ENCODE measurements around the gene NOL12. TPM values are rescaled to one million over a fixed set of nuclear protein-coding genes. Genes with fewer than 3 reads are reported as not detected.

NOL12 gene
- total RNA-seq, 1 donor from 2014 or later, result 28.2 TPM

DNA sequence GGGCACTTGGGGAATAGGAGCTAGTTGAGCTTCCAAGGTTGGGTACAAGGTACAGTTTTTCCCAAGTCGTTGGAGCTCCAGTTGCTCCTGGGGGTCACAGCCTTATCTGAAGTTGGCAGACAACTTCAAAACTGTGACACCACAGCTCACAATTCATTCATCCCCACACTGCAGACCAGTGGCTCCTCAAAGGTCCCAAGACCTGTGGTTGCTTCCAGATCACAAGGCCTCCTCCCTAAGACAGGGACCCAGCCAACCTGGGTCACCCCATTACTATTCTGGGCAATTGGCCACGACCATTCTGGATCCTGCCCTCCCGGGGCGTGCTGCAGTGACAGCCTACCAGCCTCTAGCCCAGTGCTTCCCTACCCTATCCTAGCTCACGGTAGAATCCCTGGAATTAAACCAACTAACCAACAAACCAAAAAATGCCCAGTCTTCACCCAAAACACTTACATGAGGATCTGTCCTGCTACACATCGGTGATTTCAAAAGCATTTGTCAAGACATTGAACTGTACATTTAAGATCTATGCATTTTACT is 28.5 kb upstream of the NOL12 start:
- H3K27me3 ChIP-seq, result no peaks in the 10 kb centered on the region
- peaks cover 0 to 19% of the 10 kb centered on the region in 2 donors for H3K36me3 ChIP-seq
- DNase-seq (ENCODE audit: extremely low spot score in 2 of 2), result no peak
- no peak for TF ChIP-seq POLR2AphosphoS5 (IDR thresholded peaks at IDR 0.05; ENCODE audit: insufficient read depth in 1 of 2, low read depth in 1 of 2)
- no peak for TF ChIP-seq POLR2A (IDR thresholded peaks at IDR 0.05)
- TF ChIP-seq, protein P1, sequence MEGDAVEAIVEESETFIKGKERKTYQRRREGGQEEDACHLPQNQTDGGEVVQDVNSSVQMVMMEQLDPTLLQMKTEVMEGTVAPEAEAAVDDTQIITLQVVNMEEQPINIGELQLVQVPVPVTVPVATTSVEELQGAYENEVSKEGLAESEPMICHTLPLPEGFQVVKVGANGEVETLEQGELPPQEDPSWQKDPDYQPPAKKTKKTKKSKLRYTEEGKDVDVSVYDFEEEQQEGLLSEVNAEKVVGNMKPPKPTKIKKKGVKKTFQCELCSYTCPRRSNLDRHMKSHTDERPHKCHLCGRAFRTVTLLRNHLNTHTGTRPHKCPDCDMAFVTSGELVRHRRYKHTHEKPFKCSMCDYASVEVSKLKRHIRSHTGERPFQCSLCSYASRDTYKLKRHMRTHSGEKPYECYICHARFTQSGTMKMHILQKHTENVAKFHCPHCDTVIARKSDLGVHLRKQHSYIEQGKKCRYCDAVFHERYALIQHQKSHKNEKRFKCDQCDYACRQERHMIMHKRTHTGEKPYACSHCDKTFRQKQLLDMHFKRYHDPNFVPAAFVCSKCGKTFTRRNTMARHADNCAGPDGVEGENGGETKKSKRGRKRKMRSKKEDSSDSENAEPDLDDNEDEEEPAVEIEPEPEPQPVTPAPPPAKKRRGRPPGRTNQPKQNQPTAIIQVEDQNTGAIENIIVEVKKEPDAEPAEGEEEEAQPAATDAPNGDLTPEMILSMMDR (IDR thresholded peaks at IDR 0.05), result no peak
- peak overlapping the region; percentile 46 to 85 for H3K4me3 ChIP-seq
- peak overlapping the region; percentile 74 for H3K27ac ChIP-seq
- intact Hi-C loops (cut with DNase I), result no loop called here
- no peaks in the 10 kb centered on the region for H3K9me3 ChIP-seq
- peaks cover 44% of the 10 kb centered on the region for H3K4me1 ChIP-seq

DNA sequence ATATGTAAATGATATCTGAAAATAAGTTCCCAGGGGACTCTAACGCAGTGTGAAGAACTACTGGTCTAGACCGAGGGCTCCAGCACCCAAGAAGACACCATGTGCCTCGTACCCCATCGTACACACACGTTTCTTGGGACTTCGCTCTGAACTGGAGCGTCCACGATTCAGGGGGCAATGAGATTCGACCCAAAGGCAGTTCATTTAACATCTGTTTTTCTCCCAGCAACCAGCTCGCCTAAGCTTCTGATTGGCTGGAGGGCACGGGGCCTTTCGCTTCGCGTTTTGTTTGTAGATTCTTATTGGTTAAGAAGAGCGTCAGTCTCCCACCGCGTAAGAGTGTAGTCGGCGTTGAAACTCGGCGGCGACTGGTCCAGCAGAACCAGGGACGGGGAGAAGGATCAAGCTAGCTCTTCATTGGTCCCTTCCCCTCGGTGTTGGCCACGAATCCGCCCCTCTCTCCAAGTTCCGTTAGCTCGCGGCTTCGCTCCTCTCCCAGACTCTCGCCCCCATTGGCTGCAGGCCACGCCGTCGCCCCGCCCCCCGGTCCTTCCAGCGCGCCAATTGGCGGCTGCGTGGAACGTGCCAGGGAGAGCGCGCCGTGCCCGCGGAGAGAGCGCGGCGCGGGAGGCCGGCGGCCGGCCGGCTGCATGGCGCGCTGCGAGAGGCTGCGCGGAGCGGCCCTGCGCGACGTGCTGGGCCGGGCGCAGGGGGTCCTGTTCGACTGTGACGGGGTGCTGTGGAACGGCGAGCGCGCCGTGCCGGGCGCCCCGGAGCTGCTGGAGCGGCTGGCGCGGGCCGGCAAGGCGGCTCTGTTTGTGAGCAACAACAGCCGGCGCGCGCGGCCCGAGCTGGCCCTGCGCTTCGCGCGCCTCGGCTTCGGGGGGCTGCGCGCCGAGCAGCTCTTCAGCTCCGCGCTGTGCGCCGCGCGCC is 27.7 kb upstream of the NOL12 start, which contains the start of gene PDXP:
TSS of gene PDXP (plus strand) at position 591 of the 933 bp plus-strand sequence. CDS start at position 651, 60 bp downstream.
- Histone ChIP-seq H3K27ac (peak within 1 kb of the TSS; percentile 74), H3K4me1 (peaks cover 45% of the 10 kb centered on the region), H3K36me3 (peaks cover 0 to 13% of the 10 kb centered on the region in 2 donors), H3K9me3 (no peaks in the 10 kb centered on the region), H3K27me3 (no peaks in the 10 kb centered on the region), H3K4me3 (peak within 1 kb of the TSS; percentile 46 to 85)
- TF ChIP-seq POLR2A (IDR thresholded peaks at IDR 0.05) (peak in 1 of 2 donors; percentile 59), POLR2AphosphoS5 (IDR thresholded peaks at IDR 0.05; ENCODE audit: insufficient read depth in 1 of 2, low read depth in 1 of 2) (peak; percentile 63 to 68)
- TF ChIP-seq, protein P1 (IDR thresholded peaks at IDR 0.05), result no peak
- peak in 1 of 2 donors; percentile 100 for DNase-seq (ENCODE audit: extremely low spot score in 2 of 2)
- intact Hi-C loops (cut with DNase I), result no loop called here

DNA sequence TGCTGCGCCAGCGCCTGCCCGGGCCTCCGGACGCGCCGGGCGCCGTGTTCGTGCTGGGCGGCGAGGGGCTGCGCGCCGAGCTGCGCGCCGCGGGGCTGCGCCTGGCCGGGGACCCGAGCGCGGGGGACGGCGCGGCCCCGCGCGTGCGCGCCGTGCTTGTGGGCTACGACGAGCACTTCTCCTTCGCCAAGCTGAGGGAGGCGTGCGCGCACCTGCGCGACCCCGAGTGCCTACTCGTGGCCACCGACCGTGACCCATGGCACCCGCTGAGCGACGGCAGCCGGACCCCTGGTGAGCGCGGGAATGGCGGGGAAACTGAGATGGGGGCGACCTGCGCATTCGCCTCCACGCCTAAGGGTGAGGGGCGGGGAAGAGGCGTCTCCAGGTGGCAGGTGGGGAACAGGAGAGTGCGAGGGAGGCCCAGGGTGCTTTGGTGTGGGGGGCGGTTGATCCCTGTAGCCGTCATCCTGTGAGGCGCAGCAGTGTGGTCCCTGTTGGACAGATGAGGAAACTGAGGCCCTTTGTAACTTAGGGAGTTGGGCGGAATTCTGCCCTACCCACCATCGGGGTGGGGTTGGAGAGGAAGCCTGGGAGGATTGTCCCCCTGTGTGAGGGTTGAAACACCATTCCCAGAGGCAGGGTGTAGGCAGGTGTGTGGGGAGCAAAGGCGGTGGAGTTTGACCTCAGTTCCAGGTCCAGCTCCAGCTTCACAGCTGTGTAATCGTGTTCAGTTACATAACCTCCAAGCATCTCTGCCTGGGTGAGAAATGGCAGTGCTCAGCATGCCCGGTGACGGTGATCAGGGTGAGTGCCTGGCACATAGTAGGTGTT is 26.9 kb upstream of the NOL12 start:
- intact Hi-C loops (cut with DNase I), result no loop called here
- DNase-seq (ENCODE audit: extremely low spot score in 2 of 2), result no peak
- H3K4me1 ChIP-seq, result peaks cover 45% of the 10 kb centered on the region

DNA sequence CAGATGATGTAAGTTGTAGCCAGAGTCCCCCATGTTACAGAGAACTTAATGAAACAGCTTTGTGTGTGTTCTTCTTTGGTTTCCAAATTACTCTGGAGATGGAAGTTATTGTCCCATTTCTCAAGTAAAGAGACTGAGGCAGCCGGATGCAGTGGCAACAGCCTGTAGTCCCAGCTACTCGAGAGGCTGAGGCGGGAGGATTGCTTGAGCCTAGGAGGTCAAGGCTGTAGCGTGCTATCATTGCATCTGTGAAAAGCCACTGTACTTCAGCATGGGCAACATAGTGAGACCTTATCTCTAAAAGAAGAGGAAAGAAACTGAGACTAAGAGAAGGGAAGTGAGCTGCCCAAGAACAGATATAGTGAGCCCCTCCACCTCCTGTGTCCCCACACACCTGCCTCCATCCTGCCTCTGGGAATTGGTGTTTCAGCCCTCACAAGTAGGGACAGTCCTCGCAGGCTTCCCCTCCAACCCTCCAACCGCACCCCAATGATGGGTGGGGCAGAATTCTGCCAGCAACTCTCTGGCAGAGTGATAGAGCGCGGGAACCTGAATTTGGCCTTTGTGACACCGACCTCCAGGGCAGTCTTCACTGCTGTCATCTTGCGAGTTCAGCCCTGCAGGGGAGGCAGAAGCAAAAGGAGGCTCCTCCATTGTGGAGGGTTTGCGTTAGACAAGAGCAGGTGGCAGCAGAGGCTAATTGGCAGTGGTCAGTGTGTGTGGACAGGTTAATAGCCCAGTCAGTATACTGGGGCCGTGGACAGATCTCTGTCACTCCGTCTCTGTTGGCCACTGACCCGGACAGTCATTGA is 26.0 kb upstream of the NOL12 start:
- no peak for TF ChIP-seq POLR2AphosphoS5 (IDR thresholded peaks at IDR 0.05; ENCODE audit: insufficient read depth in 1 of 2, low read depth in 1 of 2)
- TF ChIP-seq, protein P1 (IDR thresholded peaks at IDR 0.05), result no peak
- TF ChIP-seq POLR2A (IDR thresholded peaks at IDR 0.05), result no peak
- Histone ChIP-seq H3K9me3 (no peaks in the 10 kb centered on the region), H3K27ac (peak overlapping the region; percentile 68), H3K27me3 (no peaks in the 10 kb centered on the region), H3K4me3 (peak overlapping the region; percentile 46 to 85), H3K36me3 (no peaks in the 10 kb centered on the region), H3K4me1 (peaks cover 45% of the 10 kb centered on the region)
- DNase-seq (ENCODE audit: extremely low spot score in 2 of 2), result no peak
- intact Hi-C loops (cut with DNase I), result no loop called here

More for the DNA sequence above, 26.9 kb upstream of the NOL12 start:
- TF ChIP-seq POLR2A (IDR thresholded peaks at IDR 0.05), result no peak
- Histone ChIP-seq H3K27me3 (no peaks in the 10 kb centered on the region), H3K27ac (no peak overlapping the region), H3K4me3 (peak overlapping the region; percentile 46 to 85), H3K9me3 (no peaks in the 10 kb centered on the region), H3K36me3 (peaks cover 0 to 6% of the 10 kb centered on the region in 2 donors)
